Activated CD4-positive, alpha-beta T cell treated with anti-CD3 and anti-CD28 coated beads, Interleukin-2, amount 10 ng/mL, durations not matched to agents 7 days and 5 days (primary cell): ENCODE measurements around the gene PSAT1. TPM values are rescaled to one million over a fixed set of nuclear protein-coding genes. Genes with fewer than 3 reads are reported as not detected.
A peak's percentile ranks its signal among the peaks of the same experiment; 100 is the strongest.

Source experiments
- CTCF ChIA-PET: fragments of 350-600 bp; sonication (Branson Sonifier 250); formaldehyde crosslinking; loops from one replicate; lab custom pipeline; 2021; ENCODE audit warnings: antibody characterized with exemption; lab: Charles Lee
- POLR2A ChIA-PET: fragments of 350-600 bp; sonication (Branson Sonifier 250); formaldehyde crosslinking; loops from one replicate; lab custom pipeline; 2021; ENCODE audit warnings: antibody characterized with exemption; lab: Charles Lee
- DNase-seq: peaks from one replicate; pipeline ENCODE4 v3.0.0-alpha.2; 2020
- H3K27ac Mint-ChIP-seq: one replicate; pipeline ENCODE4 v1.8.0; 2021; ENCODE audit warnings: mild to moderate bottlenecking, moderate library complexity, mixed read lengths
- H3K27me3 Mint-ChIP-seq: one replicate; pipeline ENCODE4 v1.8.0; 2021; ENCODE audit warnings: mixed read lengths
- H3K36me3 Mint-ChIP-seq: one replicate; pipeline ENCODE4 v1.8.0; 2021; ENCODE audit warnings: low read depth, mixed read lengths
- H3K4me1 Mint-ChIP-seq: one replicate; pipeline ENCODE4 v1.8.0; 2021; ENCODE audit warnings: mixed read lengths
- H3K4me3 Mint-ChIP-seq: one replicate; pipeline ENCODE4 v1.8.0; 2021; ENCODE audit warnings: mild to moderate bottlenecking, moderate library complexity, mixed read lengths
- H3K9me3 Mint-ChIP-seq: one replicate; pipeline ENCODE4 v1.8.0; 2021; ENCODE audit warnings: mixed read lengths
- total RNA-seq, 2 experiments: library from RNA; stranded (reverse); gene quantifications; one replicate each; pipeline ENCODE4 v1.2.3, GENCODE V29; 2021

PSAT1 gene
- total RNA-seq, 2 experiments from 2014 or later = 68.6 to 71.3 TPM

GRCh38 chr9:78309066-78309465 is 12.1 kb downstream of the PSAT1 start:
- H3K27ac Mint-ChIP-seq = no peak overlapping the region
- no peak for DNase-seq
- no peaks in the 10 kb centered on the region for H3K4me1 Mint-ChIP-seq
- H3K9me3 Mint-ChIP-seq = no peaks in the 10 kb centered on the region
- H3K27me3 Mint-ChIP-seq = no peaks in the 10 kb centered on the region
- peaks cover 56% of the 10 kb centered on the region for H3K36me3 Mint-ChIP-seq
- no peak overlapping the region for H3K4me3 Mint-ChIP-seq
- CTCF ChIA-PET = interaction anchor here (0.6 kb wide), 1 partner anchor 30 kb away, joined by 3 read pairs; no protein-coding TSS in a partner anchor
- POLR2A ChIA-PET = no interaction called here

DNA sequence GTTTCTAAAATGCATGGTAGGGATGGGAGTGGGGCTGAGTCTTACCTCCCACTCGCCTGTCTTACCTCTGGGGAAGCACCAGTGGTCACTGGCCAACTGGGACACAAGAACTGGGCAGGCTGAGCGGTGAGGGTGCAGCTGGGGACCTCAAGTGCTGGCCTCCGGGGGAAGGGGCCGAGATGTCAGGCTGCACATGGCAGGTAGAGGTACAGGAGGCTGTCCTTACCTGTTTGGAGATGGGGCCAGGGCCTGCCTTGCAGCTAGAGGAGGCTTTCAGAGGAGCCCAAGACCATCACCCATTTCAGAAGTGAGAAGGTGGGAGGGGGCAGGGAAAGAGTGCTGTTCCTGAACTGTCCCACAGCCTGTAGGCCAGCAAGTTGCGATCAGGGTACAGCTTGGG is 14.2 kb downstream of the PSAT1 start:
- CTCF ChIA-PET = interaction anchor here (0.7 kb wide), 1 partner anchor 636 kb away, joined by 3 read pairs; no protein-coding TSS in a partner anchor
- Mint-ChIP-seq H3K4me1 (peaks cover 2% of the 10 kb centered on the region), H3K27me3 (no peaks in the 10 kb centered on the region), H3K27ac (no peak overlapping the region), H3K36me3 (peaks cover 49% of the 10 kb centered on the region), H3K4me3 (no peak overlapping the region), H3K9me3 (no peaks in the 10 kb centered on the region)
- POLR2A ChIA-PET = no interaction called here
- DNase-seq = no peak

GRCh38 chr9:78311886-78312524 is 15.1 kb downstream of the PSAT1 start:
- ChIA-PET POLR2A (interaction anchor here (0.6 kb wide), 1 partner anchor 9 kb away, joined by 3 read pairs; no protein-coding TSS in a partner anchor), CTCF (interaction anchor here (0.7 kb wide), 1 partner anchor 637 kb away, joined by 3 read pairs; no protein-coding TSS in a partner anchor)
- Mint-ChIP-seq H3K4me3 (no peak overlapping the region), H3K36me3 (peaks cover 52% of the 10 kb centered on the region), H3K27ac (no peak overlapping the region), H3K27me3 (no peaks in the 10 kb centered on the region), H3K9me3 (no peaks in the 10 kb centered on the region), H3K4me1 (peaks cover 2% of the 10 kb centered on the region)
- DNase-seq = no peak

DNA sequence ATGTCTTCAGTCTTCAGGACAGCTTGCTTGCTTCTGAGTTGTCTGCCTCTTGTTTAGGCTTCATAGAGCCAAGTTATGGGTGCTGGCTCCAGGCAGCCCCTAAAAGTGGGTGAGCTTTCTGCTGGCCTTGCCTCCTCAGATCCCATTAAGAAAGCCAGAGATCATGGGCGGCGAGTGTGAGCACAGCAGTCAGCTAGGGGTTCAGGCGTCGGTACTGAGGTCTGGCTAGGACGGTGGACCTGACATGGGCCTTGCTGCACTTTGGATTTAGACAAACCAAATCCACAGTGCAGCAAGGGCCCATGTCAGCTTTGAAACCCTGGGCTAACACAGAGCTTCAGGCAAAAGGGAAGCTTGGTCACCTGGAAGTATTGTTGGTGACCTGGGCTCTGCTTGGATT is 17.6 kb downstream of the PSAT1 start:
- ChIA-PET CTCF (interaction anchor here (0.5 kb wide), 1 partner anchor 1499 kb away, joined by 5 read pairs; no protein-coding TSS in a partner anchor), POLR2A (no interaction called here)
- Mint-ChIP-seq H3K4me3 (no peak overlapping the region), H3K27ac (peak overlapping the region; percentile 61), H3K9me3 (no peaks in the 10 kb centered on the region), H3K4me1 (peaks cover 2% of the 10 kb centered on the region), H3K36me3 (peaks cover 64% of the 10 kb centered on the region), H3K27me3 (no peaks in the 10 kb centered on the region)
- DNase-seq = no peak

DNA sequence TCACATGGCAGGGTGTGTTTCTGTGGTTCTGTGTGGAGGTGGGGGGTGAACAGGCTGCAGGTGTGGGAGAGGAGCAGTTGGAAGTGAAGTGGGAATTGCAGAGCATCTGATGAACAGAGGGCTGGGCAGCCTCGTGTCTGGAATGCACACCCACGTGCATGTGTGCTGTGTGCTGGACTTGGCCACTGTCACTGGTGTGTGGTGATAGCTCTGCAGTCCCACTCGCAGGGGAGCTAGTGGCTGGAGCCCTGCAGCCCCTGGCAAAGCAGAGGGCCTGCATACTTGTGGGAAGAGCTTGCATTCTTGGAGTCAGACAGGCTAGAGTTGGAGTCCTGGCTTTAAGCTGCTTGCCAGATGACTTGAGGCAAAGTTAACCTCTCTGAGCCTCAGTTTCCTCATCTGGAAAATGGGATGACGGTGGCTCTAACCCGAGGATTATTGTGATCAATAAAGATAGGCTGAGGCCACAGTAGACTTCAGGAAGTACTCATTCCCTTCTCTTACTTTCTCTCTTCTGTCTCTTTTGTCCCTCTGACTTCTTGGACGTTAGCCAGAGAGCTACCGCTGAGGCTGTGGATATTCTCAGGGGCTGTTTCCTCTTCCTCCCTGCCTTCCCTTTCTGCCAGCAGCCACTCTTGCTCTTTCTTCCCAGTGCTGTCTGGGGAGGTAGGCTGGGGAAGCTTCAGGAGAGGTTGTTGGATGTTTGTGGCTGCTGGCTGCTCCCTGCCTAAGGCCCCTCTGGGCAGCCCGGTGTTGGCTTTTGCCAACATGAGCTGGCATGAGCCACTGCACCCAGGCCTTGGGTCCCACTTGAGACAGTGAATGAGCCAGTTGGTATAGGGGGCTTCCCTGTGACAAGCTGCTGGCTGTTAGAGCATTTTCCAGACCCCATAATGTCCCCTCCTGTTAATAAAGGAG is 18.3 kb downstream of the PSAT1 start:
- Mint-ChIP-seq H3K27me3 (no peaks in the 10 kb centered on the region), H3K4me3 (no peak overlapping the region), H3K36me3 (peaks cover 66% of the 10 kb centered on the region), H3K9me3 (no peaks in the 10 kb centered on the region), H3K4me1 (peaks cover 2% of the 10 kb centered on the region), H3K27ac (peak overlapping the region; percentile 61)
- DNase-seq = no peak
- CTCF ChIA-PET = interaction anchor here (0.5 to 1.2 kb wide), 3 partner anchors 10 to 1499 kb away, joined by 3 to 5 read pairs (median 3); no protein-coding TSS in a partner anchor
- POLR2A ChIA-PET = interaction anchor here (0.7 kb wide), 1 partner anchor 18 kb away, joined by 3 read pairs; no protein-coding TSS in a partner anchor

GRCh38 chr9:78316166-78316892 is 19.4 kb downstream of the PSAT1 start:
- CTCF ChIA-PET = interaction anchor here (0.6 to 1.2 kb wide), 3 partner anchors 11 to 39 kb away, joined by 3 read pairs; no protein-coding TSS in a partner anchor
- POLR2A ChIA-PET = interaction anchor here (0.5 kb wide), 1 partner anchor 20 kb away, joined by 6 read pairs; no protein-coding TSS in a partner anchor
- DNase-seq = no peak
- Mint-ChIP-seq H3K4me1 (peaks cover 2% of the 10 kb centered on the region), H3K27me3 (no peaks in the 10 kb centered on the region), H3K9me3 (no peaks in the 10 kb centered on the region), H3K4me3 (no peak overlapping the region), H3K36me3 (peaks cover 70% of the 10 kb centered on the region), H3K27ac (no peak overlapping the region)

DNA sequence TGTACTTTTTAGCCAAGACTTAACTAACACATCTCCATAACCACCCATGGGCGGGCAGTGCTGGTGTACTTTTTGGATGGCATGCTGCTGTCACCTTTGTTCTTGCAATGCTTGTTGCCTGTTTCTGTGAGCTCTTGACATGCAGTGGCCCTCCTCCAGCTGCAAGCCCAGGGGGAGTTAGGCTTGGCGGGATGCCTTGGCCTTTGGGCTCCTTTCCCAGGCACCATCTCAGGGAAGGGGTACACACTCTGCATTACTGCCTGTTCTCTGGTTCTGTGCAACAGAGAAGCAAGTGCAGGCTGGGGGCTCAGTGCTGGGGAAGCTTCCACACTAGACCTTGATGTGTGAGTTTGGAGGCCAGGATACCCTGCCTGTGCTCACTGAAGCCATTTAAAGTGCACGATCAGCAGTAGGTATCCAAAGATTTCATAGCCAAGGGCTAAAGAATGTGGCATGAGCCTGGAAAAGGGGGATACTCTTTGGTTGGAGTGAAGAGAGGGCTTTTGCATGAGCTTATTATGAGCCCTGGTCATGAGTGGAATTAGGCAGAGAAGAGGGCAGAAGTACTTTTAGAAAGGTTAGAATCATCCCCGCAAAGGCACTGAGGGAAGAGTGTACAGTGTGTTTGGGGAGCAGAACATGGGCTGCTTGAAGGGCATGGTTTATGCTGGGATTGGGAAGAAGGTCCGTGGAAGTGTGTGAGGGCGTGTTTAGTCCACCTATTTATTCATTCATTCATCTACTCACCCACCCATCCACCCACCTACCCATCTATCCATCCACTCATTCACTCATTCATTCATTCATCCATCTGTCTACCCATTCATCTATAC is 22.5 kb downstream of the PSAT1 start:
- H3K27ac Mint-ChIP-seq = no peak overlapping the region
- DNase-seq = no peak
- H3K4me3 Mint-ChIP-seq = no peak overlapping the region
- peaks cover 78% of the 10 kb centered on the region for H3K36me3 Mint-ChIP-seq
- no peaks in the 10 kb centered on the region for H3K9me3 Mint-ChIP-seq
- peaks cover 2% of the 10 kb centered on the region for H3K4me1 Mint-ChIP-seq
- H3K27me3 Mint-ChIP-seq = no peaks in the 10 kb centered on the region
- CTCF ChIA-PET = no interaction called here
- POLR2A ChIA-PET = no interaction called here

DNA sequence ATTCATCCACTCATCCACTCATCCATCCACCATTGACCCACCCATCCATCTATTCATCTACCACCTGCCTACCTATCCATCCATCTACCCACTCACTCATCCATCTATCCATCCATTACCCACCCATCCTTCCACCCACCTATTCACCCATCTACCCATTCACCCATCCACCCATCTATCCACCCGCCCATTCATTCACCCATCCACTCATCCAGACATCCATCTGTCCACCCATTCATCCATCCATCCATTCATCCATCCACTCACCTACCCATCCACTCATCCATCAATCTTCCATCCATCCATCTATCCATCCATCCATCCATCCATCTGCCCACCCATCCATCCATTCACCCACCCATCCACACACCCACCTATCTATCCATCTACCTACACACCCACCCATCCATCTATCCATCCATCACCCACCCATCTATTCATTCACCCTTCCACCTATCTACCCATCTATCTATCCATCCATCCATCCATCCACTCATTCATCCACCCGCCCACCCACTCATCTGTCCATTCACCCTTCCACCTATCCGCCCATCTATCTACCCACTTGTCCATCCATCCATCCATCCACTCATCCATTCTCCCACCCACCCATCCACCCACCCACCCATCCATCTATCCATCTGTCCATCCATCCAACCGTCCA is 23.2 kb downstream of the PSAT1 start:
- CTCF ChIA-PET = no interaction called here
- H3K36me3 Mint-ChIP-seq = peaks cover 78% of the 10 kb centered on the region
- DNase-seq = no peak
- H3K27me3 Mint-ChIP-seq = no peaks in the 10 kb centered on the region
- no peak overlapping the region for H3K27ac Mint-ChIP-seq
- H3K4me3 Mint-ChIP-seq = no peak overlapping the region
- no peaks in the 10 kb centered on the region for H3K9me3 Mint-ChIP-seq
- H3K4me1 Mint-ChIP-seq = peaks cover 2% of the 10 kb centered on the region
- POLR2A ChIA-PET = no interaction called here

- Mint-ChIP-seq H3K9me3 (no peaks in the 10 kb centered on the region), H3K36me3 (peaks cover 80% of the 10 kb centered on the region), H3K27me3 (no peaks in the 10 kb centered on the region), H3K4me1 (peaks cover 7% of the 10 kb centered on the region), H3K4me3 (no peak overlapping the region), H3K27ac (no peak overlapping the region)
- POLR2A ChIA-PET = no interaction called here
- DNase-seq = no peak
- CTCF ChIA-PET = no interaction called here
Observed at GRCh38 chr9:78320875-78321496, 24.1 kb downstream of the PSAT1 start.

- Mint-ChIP-seq H3K27ac (no peak overlapping the region), H3K36me3 (peaks cover 75% of the 10 kb centered on the region), H3K9me3 (no peaks in the 10 kb centered on the region), H3K4me1 (peaks cover 7% of the 10 kb centered on the region), H3K4me3 (no peak overlapping the region), H3K27me3 (no peaks in the 10 kb centered on the region)
- ChIA-PET CTCF (no interaction called here), POLR2A (no interaction called here)
- DNase-seq = no peak
Observed at GRCh38 chr9:78321505-78321904, 24.6 kb downstream of the PSAT1 start.

DNA sequence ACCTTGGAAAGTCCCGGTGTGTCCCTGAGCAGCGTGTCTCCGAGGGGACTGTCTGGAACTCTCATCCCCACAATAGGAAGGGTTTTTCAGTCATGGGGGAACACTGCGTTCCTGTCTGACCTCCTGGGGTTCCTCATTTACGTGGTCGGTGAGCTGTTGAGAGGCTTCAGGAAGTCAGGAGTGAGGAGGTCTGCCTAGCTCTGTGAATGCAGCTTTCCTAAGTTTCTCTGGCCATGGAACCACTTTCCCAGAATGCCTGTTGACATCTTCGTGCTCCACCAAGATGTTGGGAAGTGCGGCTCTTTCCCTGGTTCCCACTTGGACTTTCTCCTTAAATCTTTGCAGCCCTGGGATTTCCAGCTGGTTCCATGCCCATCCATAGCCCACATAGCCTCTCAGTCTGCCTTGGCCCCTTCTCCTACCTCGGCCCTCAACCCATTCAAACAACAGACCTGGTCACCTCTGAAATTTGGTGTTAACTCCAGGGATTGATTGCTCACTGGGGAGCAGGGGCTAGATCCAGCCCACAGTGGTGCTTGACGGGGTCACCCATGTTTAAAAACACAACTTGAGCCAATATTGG is 27.2 kb downstream of the PSAT1 start:
- no peaks in the 10 kb centered on the region for H3K9me3 Mint-ChIP-seq
- no peak overlapping the region for H3K4me3 Mint-ChIP-seq
- no peaks in the 10 kb centered on the region for H3K27me3 Mint-ChIP-seq
- ChIA-PET CTCF (no interaction called here), POLR2A (no interaction called here)
- H3K36me3 Mint-ChIP-seq = peaks cover 65% of the 10 kb centered on the region
- no peak for DNase-seq
- peaks cover 7% of the 10 kb centered on the region for H3K4me1 Mint-ChIP-seq
- no peak overlapping the region for H3K27ac Mint-ChIP-seq
